Ovary (tissue), 3 donors: ENCODE measurements around the gene SRCIN1.

Source experiments
- EP300 ChIP-seq: sonication (generic); formaldehyde crosslinking; IDR thresholded peaks from one replicate; pipeline ENCODE4 v1.6.1; 2017; ENCODE audit warnings: antibody characterized with exemption
- TF ChIP-seq, protein P1 (sequence below), 3 donors: fragments of 450-650 bp in 2 of 3; fragments of 200-600 bp in 1 of 3; IDR thresholded peaks; one replicate each; pipeline versions ENCODE4 v1.5.1 to v1.8.0; 2016 to 2022; ENCODE audit warnings: antibody characterized with exemption in 3 of 3, mild to moderate bottlenecking in 1 of 3
- donor health status: DM: no; HTN: no; CAD: no.

DNA sequence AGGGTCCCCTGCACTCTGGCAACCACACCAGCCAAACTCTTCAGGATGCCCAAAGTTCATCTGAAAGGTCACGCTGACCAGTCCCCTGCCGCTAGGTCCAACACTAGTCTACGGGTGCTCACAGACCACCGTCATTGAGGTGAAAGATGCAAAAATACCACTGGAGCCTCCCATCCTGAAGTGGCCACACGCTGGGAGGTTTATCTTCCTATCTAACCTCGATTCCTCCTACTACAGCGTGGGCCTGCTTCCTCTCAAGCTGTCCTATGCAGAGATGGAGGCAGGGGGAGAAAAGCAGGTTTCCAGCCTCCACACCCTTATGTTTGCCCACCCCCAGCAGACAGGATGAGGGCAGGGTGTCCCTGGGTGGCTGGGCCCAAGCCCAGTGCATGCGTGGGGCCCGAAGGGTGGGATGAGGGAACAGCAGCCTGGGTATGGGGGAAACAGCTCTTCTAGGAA is 6.3 kb downstream of the SRCIN1 start:
- TF ChIP-seq, protein P1, sequence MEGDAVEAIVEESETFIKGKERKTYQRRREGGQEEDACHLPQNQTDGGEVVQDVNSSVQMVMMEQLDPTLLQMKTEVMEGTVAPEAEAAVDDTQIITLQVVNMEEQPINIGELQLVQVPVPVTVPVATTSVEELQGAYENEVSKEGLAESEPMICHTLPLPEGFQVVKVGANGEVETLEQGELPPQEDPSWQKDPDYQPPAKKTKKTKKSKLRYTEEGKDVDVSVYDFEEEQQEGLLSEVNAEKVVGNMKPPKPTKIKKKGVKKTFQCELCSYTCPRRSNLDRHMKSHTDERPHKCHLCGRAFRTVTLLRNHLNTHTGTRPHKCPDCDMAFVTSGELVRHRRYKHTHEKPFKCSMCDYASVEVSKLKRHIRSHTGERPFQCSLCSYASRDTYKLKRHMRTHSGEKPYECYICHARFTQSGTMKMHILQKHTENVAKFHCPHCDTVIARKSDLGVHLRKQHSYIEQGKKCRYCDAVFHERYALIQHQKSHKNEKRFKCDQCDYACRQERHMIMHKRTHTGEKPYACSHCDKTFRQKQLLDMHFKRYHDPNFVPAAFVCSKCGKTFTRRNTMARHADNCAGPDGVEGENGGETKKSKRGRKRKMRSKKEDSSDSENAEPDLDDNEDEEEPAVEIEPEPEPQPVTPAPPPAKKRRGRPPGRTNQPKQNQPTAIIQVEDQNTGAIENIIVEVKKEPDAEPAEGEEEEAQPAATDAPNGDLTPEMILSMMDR (IDR thresholded peaks at IDR 0.05): no peak
- TF ChIP-seq EP300: no peak
